ENCODE measurements around the gene MSI2.
A peak's percentile ranks its signal among the peaks of the same experiment; 100 is the strongest.

Gene MSI2

GRCh38 chr17:57401556-57402488 is 145.5 kb downstream of the MSI2 start:
- DNase-seq = no peak

- no peak for DNase-seq
These were observed 146.4 kb downstream of the MSI2 start for GRCh38 chr17:57402681-57403180.

GRCh38 chr17:57403236-57403635 is 146.9 kb downstream of the MSI2 start:
- no peak for DNase-seq

- no peak for DNase-seq
These were observed 147.8 kb downstream of the MSI2 start for GRCh38 chr17:57404073-57404472.

- DNase-seq = no peak
These were observed 148.6 kb downstream of the MSI2 start for GRCh38 chr17:57404795-57405490.

GRCh38 chr17:57405491-57406072 is 149.3 kb downstream of the MSI2 start:
- DNase-seq = no peak

- DNase-seq = no peak
These were observed 150.0 kb downstream of the MSI2 start for GRCh38 chr17:57406131-57406980.

GRCh38 chr17:57406981-57407286 is 150.6 kb downstream of the MSI2 start:
- DNase-seq = no peak

- peak; percentile 32 for DNase-seq
These were observed 151.2 kb downstream of the MSI2 start for GRCh38 chr17:57407287-57408070.

- DNase-seq = no peak
These were observed 151.9 kb downstream of the MSI2 start for GRCh38 chr17:57408071-57408811.

GRCh38 chr17:57410169-57410568 is 153.8 kb downstream of the MSI2 start:
- DNase-seq = no peak

GRCh38 chr17:57412520-57413096 is 156.3 kb downstream of the MSI2 start:
- DNase-seq = no peak

- no peak for DNase-seq
These were observed 157.7 kb downstream of the MSI2 start for GRCh38 chr17:57413848-57414651.

- DNase-seq = no peak
These were observed 159.5 kb downstream of the MSI2 start for GRCh38 chr17:57415751-57416207.

GRCh38 chr17:57416369-57416768 is 160.0 kb downstream of the MSI2 start:
- no peak for DNase-seq

GRCh38 chr17:57417956-57418355 is 161.6 kb downstream of the MSI2 start:
- DNase-seq = no peak

GRCh38 chr17:57418463-57419246 is 162.3 kb downstream of the MSI2 start:
- no peak for DNase-seq

- DNase-seq = no peak
These were observed 163.7 kb downstream of the MSI2 start for GRCh38 chr17:57419940-57420550.

All from DMS79 treated with DMSO at 0.1 percent for 48 hours (cell line).